ENCODE data around the gene SOX13.
A peak's percentile ranks its signal among the peaks of the same experiment; 100 is the strongest.
"Not testable (repeated sequence)": the region's sequence is repeated elsewhere in the genome, so short reads cannot be mapped to it uniquely, and the experiment has no call there.

The SOX13 gene

DNA sequence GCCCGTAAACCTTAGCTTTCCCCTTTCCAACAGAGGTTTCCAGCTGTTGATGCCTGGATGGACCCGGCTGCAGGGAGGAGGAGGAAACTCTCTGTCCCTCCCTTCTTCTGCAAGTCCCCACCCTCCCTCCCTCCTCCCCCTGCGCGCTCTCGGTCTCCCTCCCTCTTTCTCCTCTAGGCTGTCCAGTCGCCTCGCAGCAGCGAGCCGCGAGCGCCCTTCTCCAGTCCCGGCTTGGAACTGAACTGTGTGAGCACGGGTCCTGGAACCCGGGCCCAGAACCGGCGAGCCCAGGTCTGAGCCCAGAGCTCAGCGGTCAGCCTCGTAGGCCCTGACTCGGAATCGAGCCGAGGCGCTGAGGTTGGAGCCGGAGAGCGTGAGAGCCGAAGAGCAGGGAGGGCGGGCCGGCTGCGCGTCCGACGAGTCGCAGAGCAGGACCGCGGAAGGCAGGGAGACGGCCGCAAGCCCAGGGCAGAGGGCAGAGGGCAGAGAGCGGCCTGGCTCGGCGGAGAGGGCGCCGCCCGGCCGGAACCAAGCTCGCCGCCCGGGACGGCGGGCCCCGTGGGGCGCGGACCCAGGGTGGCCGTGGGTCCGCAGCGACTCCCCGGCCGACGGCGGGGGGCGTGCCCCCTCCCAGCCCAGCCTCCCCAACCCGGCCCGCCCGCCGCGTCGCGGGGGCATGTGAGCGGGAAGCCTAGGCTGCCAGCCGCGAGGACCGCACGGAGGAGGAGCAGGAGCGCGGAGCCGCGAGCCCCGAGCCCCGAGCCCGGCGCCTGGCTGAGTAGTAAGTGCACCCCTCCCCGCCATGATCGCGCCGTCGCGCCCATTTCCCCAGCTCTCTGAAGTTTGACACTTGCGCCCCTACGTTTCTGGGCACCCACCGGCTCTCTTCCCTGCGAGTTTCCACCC lies at the start of gene SOX13:
Gene SOX13 (plus strand): TSS at position 185 of the 906 bp plus-strand sequence. CDS start 39,801 bp downstream, outside the sequence.
- DNase-seq (ENCODE audit: low spot score), result peak; percentile 14

DNA sequence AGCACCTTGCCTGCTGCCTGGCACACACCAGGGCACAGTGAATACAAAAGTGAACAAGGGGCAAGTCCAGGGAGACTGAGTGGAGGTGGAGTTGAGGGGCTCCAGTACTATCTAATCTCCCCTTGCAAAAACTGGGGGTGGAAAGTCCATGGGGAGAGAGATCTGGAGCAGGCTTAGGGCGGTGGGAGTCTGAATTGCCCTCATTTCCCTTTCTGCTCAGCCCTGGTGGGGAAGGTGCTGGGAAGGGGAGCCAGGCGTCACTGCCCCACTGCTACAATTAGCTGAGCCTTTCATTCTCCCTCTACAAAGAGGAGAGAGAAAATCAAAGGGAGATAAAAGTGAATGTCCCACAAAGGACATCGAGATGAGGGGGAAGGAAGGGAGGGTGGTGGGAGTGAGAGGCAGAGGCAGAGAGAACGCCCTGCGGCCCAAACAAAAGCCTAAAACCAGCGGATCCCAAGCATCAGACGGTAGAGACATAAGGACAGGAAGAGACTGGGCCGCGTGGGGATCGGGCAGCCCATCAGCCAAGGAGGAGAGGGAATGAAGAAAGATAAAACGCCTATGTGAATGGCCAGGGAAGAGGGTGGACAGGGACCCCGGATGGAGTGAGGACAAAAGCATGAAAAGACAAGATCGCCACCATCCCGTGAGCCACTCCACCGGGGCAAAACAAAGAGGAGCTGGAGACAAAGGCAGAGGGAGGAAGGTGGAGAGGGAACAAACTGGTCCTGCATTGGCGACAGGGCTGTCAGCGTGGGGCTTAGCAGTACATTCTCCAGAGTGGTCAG lies 46.8 kb upstream of the SOX13 start:
- DNase-seq (ENCODE audit: low spot score), result no peak

DNA sequence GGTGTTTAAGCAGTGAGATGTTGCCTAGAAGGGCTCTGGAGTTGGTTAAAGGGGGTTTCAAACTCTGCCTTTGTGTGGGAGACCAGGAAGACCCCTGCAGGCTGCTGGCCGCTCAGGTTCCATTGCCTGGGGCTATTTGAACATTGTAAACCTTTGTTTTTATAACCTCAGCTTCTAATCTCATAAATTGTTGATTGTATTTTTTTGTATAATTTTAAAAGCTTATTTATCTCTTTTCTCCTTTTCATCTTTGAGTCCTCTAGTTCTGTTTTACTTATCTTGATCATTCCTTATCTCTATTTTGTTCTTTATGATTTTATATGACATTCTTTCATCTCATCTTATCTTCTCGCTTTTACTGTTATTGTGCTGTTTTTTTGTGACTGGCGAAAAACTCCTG lies 45.5 kb upstream of the SOX13 start:
- no peak for DNase-seq (ENCODE audit: low spot score)

DNA sequence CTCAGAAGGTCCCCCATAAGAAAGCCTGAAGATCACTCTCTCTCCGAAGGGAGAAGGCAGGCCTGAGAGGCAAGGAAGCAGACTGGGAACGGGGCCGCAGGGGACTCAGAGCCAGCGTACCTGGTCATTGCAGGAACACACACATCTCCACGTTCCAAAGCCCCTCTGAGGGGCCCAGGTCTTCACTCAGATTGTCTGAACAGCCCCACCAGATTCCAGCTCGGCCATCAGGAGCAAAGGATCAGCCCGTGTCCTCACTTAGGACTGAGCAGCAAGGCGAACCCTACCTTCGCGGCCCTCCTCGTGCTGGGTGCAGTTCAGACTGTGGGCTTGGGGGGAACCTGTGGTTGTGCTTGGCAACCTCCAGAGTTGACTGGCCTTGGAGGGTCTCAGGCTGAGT lies 43.9 kb upstream of the SOX13 start:
- DNase-seq (ENCODE audit: low spot score), result no peak

DNA sequence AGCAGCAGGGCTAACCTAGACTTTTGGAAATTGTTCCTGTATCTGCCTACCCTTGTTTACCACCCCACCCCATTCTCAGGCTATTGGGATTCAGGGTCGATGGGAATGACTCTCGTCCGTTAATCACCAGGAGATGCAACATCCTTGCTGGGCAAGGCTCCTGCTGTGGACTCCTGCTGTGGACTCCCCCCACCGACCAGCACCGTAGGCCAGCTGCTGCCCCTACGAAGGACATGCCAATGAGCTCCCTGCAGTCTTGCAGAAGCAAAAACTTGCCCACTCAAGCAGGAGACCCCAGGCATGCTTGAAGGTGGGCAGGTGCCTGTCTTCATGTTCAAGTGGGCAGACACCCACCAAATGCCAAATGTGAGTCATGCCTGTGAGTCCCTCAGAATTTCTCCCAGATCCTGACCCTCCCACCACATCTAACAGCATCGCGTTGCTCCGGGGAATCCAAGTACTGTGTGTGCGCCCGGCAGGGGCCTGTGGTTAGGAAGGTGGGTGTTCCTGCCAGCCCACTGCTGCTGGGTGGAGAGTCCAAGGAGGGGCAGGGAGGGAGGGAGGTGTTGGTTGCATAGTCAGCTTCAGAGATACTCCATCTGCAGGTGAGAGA lies 41.7 kb upstream of the SOX13 start:
- no peak for DNase-seq (ENCODE audit: low spot score)

DNA sequence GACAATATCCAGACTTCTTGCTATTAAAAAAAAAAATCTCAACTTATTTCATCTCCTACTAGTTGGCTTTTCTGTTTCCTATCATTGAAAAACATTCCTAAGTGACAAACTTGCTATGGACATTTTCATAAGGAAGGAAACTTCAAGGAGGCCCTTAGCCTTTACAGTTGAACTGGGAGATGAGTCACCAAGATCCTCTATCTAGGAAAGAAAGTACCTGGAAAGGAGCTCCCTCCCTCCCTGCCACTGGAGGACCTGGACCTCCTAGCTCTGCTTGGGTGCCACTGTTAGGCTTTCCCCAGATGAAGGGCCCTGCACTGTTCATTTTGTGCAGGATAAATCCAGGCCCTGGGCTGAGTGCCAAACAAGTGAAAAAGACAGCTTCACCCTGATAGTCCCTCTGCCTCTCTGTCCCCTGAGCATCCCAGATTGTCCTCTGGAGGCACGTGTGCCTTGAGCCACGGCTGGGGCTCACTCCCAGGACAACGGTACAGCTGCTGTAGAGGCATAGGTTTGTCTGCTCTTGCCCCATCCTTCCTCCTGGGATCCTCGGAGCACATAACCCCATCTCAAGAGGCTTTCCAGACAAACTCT lies 40.2 kb upstream of the SOX13 start:
- DNase-seq (ENCODE audit: low spot score), result no peak

DNA sequence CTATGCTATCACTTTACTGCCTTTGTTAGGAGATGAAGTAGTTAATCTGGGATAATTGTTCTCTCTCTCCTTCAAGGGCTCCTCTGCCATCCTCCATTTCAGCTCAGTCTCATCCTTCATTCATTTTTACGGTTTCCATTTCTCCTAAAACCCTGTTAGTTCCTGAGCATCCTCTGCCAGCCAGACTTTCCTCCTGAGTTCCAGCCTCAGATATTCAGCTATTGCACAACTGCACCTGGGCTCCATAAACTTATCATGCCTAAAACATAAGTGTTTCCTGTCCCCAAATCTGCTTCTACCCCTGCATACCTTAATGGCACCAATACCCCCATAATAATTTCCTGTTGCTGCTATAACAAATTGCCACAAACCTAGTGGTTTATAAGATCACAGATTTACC lies 39.6 kb upstream of the SOX13 start:
- no peak for DNase-seq (ENCODE audit: low spot score)

DNA sequence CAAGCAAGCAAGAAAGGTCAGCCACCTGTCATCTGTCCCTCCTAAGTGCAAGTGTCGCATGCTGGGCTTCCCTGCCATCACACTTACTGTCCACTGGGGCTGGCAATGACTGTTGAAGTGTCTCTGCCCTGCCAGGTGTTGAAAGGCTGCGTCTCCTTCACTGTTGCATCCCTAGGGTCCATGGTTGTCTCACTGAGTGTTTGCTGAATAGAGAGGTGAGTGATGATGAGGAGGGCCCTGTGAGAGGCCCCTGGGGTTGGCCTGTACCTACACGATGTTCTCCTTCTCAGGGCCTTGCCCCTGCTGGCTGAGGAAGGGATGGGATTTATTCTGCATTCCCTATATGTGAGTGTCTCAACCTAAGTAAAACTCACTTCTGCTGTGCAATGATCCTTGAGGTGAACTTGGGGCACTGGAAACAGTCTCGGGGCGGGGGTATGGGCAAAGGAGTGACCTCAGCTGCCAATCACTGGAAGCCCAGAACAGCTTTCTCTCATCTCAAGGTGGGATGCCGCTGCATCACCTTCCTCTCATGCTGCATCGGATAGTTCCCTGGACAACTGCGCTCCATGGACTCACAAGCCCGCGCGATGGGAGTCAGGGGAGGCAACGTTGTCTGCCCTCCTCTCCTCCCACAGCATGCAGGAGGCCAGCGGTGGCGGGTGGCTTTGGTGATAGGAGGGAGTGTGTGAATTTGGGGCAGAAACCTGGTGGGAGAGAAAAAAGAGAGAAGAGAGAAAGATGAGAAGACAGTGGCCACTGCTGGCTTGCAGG lies 35.8 kb upstream of the SOX13 start:
- no peak for DNase-seq (ENCODE audit: low spot score)

DNA sequence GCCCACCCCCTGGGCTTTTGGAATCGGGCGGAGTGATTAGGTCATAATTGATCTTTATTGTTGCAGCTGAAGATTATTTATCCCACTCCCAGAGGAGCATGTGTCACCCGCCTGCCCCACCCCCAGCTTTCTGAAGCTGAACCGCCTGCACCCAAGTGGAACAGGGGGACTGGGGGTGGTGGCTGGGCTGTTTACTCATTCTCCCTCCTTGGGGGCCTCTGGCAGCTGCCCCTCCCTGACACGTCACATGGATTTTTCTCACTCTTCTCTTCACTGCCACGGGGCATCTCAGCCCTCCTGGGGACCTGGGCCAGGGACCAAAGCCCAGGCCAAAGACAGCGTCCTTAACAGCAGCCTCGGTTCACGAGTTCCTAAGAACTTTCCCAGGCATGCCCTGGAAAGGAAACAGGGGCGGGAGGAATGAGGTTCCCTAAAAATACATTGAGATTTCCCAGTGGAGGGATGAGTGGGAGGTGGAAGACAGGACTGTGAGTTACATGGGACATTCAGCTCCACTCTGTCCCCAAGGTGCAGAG lies 31.6 kb upstream of the SOX13 start:
- DNase-seq (ENCODE audit: low spot score), result no peak

DNA sequence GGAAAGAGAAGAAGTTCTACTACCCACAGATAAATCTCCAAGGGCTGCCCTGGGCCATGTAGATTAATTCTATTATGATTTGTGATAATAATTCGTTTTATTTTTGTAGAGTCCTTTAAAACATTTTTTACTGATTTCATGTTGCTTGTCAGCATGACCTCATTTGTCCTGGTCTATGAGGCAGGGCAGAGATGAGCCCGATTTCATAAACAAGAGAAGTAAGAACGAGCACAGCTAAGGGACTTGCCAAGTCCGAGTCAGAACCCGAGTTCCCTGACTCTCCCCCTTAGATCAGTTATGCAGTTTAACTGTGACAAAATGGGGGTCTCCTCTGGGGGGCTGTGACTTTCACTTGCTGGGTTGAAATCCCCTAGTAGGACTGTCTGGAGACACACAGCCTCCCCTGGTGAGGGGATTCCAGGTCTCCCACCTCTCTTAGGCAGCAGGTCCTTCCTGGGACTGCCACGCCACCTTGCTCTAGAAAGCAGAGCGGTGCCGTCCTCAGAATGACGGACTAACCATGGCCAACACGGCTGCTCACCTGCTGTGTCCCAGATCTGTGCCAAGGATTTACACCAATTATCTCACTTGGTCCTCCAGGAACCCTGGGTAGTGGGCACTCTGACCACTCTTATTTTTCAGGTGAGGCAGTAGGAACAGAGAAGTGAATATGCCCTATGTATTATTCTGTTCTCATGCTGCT lies 31.0 kb upstream of the SOX13 start:
- DNase-seq (ENCODE audit: low spot score), result no peak

DNA sequence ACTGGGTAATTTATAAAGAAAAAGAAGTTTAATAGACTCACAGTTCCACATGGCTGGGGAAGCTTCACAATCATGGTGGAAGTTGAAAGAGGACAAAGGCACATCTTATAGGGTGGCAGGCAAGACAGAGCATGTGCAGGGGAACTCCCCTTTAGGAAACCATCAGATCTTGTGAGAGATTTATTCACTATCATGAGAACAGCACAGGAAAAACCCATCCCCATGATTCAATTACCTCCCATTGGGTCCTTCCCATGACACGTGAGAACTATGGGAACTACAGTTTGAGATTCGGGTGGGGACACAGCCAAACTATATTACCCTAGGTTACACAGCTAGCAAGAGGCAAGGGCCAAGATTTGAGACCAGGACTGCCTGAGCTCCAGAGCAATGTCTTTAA lies 30.4 kb upstream of the SOX13 start:
- DNase-seq (ENCODE audit: low spot score), result no peak

DNA sequence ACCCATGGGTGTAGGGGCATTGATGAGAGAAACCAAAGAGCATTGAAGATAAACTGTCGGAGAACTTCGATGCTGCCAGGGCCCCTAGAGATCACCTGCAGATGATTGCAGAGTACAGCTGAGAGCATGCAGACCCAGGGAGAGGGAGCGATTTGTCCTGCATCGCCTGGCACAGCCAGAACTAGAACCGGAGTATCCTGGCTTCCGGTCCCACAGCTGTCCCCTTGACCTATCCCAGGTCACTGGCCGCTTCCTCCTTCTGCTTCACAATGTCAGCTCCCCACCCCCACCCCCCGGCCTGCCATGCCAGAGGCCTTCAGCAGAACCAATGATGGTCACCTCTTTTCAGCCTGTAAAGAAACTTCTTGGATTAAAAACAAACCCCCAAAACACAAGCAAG lies 29.2 kb upstream of the SOX13 start:
- no peak for DNase-seq (ENCODE audit: low spot score)

DNA sequence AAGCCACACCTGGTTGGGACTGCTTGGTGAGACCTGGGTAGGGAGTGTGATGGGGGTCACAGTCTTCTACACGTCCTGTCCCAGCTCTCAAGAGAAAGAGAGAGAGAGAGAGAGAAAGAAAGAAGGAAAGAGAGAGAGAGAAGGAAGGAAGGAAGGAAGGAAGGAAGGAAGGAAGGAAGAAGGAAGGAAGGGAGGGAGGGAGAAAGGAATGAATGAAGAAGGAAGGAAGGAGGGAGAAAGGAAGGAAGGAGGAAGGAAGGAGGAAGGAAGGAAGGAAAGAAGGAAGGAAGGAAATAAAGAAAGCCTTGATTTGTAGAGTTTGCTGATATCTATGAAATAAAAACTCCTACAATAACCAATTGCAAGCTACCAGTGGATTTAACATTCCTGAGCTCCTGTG lies 28.5 kb upstream of the SOX13 start:
- DNase-seq (ENCODE audit: low spot score), result no peak

DNA sequence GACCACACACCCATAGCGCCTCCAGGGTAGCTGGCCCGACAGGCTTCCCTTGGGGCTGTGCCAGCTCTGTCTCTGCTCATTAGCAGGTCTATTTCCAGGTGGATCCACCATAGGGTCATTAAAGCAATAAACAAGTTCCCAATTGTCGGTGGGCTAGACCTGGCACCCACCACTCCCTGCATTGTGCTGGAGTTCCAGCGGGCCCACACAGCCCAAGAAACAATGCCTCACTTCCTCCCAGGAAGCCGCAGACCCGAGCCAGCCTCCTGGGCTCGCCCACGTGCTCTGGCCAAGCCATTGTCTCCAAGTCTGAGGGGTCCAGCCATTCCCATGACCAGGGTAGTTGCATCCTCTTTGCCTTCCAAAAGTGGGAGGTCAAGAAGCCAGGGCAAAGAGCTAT lies 27.5 kb upstream of the SOX13 start:
- DNase-seq (ENCODE audit: low spot score), result no peak

DNA sequence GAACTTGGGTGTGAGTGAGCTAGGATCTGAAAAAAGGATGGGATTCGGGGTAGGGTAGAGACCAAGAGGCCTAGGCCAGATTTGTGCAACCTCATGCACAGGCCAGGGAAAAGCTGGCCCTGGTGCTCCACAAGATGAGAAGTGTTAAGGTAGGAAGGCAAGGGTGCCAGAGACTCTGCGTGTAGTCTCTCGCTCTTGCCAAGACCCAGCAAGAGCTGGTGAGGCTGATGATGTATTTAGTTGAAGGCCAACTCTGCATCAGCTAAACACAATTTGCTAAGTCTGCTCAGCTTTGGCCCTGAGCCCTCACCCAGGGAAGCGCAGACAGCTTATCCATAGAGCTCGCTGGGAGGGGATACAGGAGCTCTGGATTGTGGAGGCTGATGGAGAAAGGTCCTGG lies 26.6 kb upstream of the SOX13 start:
- no peak for DNase-seq (ENCODE audit: low spot score)

DNA sequence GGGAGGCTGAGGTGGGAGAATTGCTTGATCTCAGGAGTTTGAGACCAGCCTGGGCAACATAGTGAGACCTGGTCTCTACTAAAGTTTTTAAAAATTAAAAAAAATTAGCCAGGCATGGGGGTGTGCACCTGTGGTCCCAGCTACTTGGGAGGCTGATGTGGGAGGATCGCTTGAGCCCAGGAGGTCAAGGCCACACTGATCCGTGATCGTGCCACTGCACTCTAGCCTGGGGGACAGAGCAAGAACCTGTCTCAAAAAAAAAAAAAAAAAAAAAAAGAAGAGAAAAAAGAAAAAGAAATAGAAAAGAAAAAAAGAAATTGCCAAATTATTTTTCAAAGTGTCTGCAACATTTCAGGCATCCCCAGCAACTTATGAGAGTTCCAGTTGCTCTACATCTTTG lies 24.1 kb upstream of the SOX13 start:
- DNase-seq (ENCODE audit: low spot score), result not testable (repeated sequence)

DNA sequence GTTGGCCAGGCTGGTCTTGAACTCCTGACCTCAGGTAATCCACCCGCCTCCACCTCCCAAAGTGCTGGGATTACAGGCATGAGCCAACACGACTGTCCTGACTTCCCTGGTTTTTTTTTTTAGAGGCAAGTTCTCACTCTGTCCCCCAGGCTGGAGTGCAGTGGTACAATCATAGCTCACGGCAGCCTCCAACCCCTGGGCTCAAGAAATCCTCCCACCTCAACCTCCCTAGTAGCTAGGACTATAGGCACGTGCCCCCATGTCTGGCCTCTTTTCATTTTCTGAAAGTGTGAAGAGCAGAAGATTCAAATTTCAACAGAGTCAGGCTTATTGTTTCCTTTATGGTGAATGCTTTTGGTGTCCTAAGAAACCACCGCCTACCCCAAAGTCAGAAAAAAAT lies 21.7 kb upstream of the SOX13 start:
- no peak for DNase-seq (ENCODE audit: low spot score)

DNA sequence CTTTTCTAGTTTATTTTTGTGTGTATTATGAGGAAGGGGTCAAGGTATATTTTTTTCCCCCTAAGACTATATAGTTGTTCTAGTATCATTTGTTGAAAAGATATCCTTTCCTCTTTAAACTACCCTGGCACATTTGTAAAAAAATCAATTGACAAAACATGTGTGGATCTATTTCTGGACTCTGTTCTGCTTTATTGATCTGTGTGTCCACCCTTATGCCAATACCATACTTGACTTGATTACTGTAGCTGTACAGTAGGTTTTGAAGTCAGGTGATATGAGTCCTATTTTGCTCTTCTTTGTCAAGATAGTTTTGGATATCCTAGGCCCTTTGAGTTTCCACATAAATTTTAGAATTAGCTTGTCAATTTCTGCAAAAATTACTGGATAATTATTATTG lies 21.2 kb upstream of the SOX13 start:
- DNase-seq (ENCODE audit: low spot score), result no peak

DNA sequence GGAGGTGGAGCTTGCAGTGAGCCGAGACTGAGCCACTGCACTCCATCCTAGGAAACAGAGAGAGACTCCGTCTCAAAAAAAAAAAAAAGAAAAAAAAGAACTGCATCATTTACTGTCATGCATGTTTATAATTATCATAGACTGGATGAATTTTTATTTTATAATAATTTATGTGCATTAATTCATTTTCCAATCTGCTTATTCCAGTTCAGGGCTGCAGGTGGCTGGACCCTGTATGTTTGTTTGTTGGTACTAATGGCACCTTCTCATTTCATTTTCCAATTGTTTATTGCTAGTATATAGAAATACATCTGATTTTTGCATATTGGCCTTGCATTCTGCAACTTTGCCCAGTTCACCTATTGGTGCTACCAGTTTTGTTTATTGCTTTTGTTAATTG lies 19.0 kb upstream of the SOX13 start:
- DNase-seq (ENCODE audit: low spot score), result no peak

DNA sequence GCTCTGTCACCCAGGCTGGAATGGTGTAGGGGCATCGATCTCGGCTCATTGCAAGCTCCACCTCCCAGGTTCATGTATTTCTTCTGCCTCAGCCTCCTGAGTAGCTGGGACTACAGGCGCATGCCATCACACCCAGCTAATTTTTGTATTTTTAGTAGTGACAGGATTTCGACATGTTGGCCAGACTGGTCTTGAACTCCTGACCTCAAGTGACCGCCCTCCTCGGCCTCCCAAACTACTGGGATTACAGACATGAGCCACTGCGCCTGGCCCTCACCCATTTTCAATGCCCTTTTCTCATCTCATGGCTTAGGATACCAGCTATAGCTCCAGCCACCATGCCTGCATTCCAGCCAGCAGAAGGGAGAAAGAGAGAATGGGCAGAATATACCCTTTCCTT lies 12.9 kb upstream of the SOX13 start:
- DNase-seq (ENCODE audit: low spot score), result no peak

DNA sequence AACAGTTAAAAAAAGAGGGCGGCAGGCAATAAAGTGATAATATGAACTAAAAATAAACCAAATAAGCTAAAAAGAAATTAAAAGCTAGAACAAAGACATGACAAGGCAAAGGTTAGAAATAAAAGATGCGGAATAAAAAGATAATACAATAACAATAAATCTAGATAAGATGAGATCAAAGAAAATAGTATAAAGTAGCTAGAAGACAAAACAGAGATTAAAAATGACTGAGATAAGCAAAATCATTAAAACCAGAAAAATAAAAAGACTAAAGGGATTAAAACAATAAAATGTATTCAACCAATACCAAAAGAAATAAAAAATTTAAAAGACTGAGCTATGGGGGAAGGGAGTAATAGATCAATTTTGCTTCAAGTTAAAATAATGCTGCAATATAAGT lies 10.8 kb upstream of the SOX13 start:
- DNase-seq (ENCODE audit: low spot score), result no peak

Measured in CD4-positive, alpha-beta T cell treated with Interleukin-6 at 100 ng/mL for 8 hours (primary cell).